ENCODE data around the gene LIPC.

LIPC gene

DNA sequence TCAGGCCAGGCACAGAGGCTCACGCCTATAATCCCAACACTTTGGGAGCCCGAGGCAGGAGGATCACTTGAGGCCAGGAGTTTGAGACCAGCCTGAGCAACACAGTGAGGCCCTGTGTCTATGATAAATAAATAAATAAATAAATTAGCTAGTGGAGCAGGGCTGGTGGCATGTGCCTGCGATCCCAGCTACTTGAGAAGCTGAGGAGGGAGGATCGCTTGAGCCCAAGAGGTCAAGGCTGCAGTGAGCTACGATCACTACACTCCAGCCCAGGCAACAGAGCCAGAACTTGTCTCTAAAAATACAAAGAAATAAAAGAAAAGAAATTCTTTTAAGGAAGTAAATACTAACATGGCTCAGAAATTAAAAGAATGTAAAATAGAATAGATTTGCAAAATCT lies 91.8 kb downstream of the LIPC start:
- TF ChIP-seq CEBPB (IDR thresholded peaks at IDR 0.05) (no peak), CREB1 (IDR thresholded peaks at IDR 0.05; ENCODE audit: low read depth) (no peak), EGR1 (IDR thresholded peaks at IDR 0.05) (no peak), TCF12 (IDR thresholded peaks at IDR 0.05; ENCODE audit: low read depth) (no peak), EP300 (IDR thresholded peaks at IDR 0.05; ENCODE audit: borderline replicate concordance) (no peak), ZBTB7A (IDR thresholded peaks at IDR 0.05; ENCODE audit: low read depth) (no peak), YY1 (IDR thresholded peaks at IDR 0.05; ENCODE audit: low read depth) (no peak), USF1 (IDR thresholded peaks at IDR 0.05) (no peak), TAF1 (IDR thresholded peaks at IDR 0.05; ENCODE audit: low read depth) (no peak), NFIC (IDR thresholded peaks at IDR 0.05) (no peak), MAX (IDR thresholded peaks at IDR 0.05) (no peak), TEAD4 (IDR thresholded peaks at IDR 0.05) (no peak), FOXM1 (IDR thresholded peaks at IDR 0.05; ENCODE audit: borderline replicate concordance, low read depth) (no peak), RAD21 (IDR thresholded peaks at IDR 0.05; ENCODE audit: low read depth) (no peak)
- TF ChIP-seq, protein P1, sequence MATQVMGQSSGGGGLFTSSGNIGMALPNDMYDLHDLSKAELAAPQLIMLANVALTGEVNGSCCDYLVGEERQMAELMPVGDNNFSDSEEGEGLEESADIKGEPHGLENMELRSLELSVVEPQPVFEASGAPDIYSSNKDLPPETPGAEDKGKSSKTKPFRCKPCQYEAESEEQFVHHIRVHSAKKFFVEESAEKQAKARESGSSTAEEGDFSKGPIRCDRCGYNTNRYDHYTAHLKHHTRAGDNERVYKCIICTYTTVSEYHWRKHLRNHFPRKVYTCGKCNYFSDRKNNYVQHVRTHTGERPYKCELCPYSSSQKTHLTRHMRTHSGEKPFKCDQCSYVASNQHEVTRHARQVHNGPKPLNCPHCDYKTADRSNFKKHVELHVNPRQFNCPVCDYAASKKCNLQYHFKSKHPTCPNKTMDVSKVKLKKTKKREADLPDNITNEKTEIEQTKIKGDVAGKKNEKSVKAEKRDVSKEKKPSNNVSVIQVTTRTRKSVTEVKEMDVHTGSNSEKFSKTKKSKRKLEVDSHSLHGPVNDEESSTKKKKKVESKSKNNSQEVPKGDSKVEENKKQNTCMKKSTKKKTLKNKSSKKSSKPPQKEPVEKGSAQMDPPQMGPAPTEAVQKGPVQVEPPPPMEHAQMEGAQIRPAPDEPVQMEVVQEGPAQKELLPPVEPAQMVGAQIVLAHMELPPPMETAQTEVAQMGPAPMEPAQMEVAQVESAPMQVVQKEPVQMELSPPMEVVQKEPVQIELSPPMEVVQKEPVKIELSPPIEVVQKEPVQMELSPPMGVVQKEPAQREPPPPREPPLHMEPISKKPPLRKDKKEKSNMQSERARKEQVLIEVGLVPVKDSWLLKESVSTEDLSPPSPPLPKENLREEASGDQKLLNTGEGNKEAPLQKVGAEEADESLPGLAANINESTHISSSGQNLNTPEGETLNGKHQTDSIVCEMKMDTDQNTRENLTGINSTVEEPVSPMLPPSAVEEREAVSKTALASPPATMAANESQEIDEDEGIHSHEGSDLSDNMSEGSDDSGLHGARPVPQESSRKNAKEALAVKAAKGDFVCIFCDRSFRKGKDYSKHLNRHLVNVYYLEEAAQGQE (IDR thresholded peaks at IDR 0.05; ENCODE audit: low read depth): no peak

GRCh38 chr15:58524247-58524646 lies 92.5 kb downstream of the LIPC start:
- TF ChIP-seq NFIC (IDR thresholded peaks at IDR 0.05) (no peak), CREB1 (IDR thresholded peaks at IDR 0.05; ENCODE audit: low read depth) (no peak), CEBPB (IDR thresholded peaks at IDR 0.05) (no peak), USF1 (IDR thresholded peaks at IDR 0.05) (no peak), EGR1 (IDR thresholded peaks at IDR 0.05) (no peak), TAF1 (IDR thresholded peaks at IDR 0.05; ENCODE audit: low read depth) (no peak), RAD21 (IDR thresholded peaks at IDR 0.05; ENCODE audit: low read depth) (no peak), FOXM1 (IDR thresholded peaks at IDR 0.05; ENCODE audit: borderline replicate concordance, low read depth) (no peak), MAX (IDR thresholded peaks at IDR 0.05) (no peak), ZBTB7A (IDR thresholded peaks at IDR 0.05; ENCODE audit: low read depth) (no peak), EP300 (IDR thresholded peaks at IDR 0.05; ENCODE audit: borderline replicate concordance) (no peak), YY1 (IDR thresholded peaks at IDR 0.05; ENCODE audit: low read depth) (no peak), TEAD4 (IDR thresholded peaks at IDR 0.05) (no peak), TCF12 (IDR thresholded peaks at IDR 0.05; ENCODE audit: low read depth) (no peak)
- TF ChIP-seq, protein P1 (IDR thresholded peaks at IDR 0.05; ENCODE audit: low read depth): no peak

- TF ChIP-seq CEBPB (IDR thresholded peaks at IDR 0.05): no peak
- TF ChIP-seq TCF12 (IDR thresholded peaks at IDR 0.05; ENCODE audit: low read depth): no peak
- TF ChIP-seq MAX (IDR thresholded peaks at IDR 0.05): no peak
- TF ChIP-seq, protein P1 (IDR thresholded peaks at IDR 0.05; ENCODE audit: low read depth): no peak
- no peak for TF ChIP-seq EP300 (IDR thresholded peaks at IDR 0.05; ENCODE audit: borderline replicate concordance)
- no peak for TF ChIP-seq EGR1 (IDR thresholded peaks at IDR 0.05)
- no peak for TF ChIP-seq ZBTB7A (IDR thresholded peaks at IDR 0.05; ENCODE audit: low read depth)
- no peak for TF ChIP-seq CREB1 (IDR thresholded peaks at IDR 0.05; ENCODE audit: low read depth)
- no peak for TF ChIP-seq TEAD4 (IDR thresholded peaks at IDR 0.05)
- TF ChIP-seq USF1 (IDR thresholded peaks at IDR 0.05): no peak
- no peak for TF ChIP-seq TAF1 (IDR thresholded peaks at IDR 0.05; ENCODE audit: low read depth)
- TF ChIP-seq FOXM1 (IDR thresholded peaks at IDR 0.05; ENCODE audit: borderline replicate concordance, low read depth): no peak
- TF ChIP-seq RAD21 (IDR thresholded peaks at IDR 0.05; ENCODE audit: low read depth): no peak
- TF ChIP-seq NFIC (IDR thresholded peaks at IDR 0.05): no peak
- no peak for TF ChIP-seq YY1 (IDR thresholded peaks at IDR 0.05; ENCODE audit: low read depth)
Observed at GRCh38 chr15:58525991-58526421, 94.2 kb downstream of the LIPC start.
